OCI-LY7 (cell line): ENCODE measurements around the gene KTN1. TPM values are rescaled to one million over a fixed set of nuclear protein-coding genes. Genes with fewer than 3 reads are reported as not detected.

Experiments used
- BruUV-seq: library from RNA; stranded (reverse); fragments of 400-500 nt; replicated peaks from 2 replicates; lab custom pipeline; 2021; lab: Mats Ljungman, UMichigan
- CTCF ChIA-PET: fragments of 300-600 bp; sonication (Branson Sonifier 250); formaldehyde crosslinking; loops from one replicate; lab custom pipeline; 2022; ENCODE audit warnings: antibody characterized with exemption; ENCODE audit not compliant: unreplicated experiment; lab: Charles Lee
- POLR2A ChIA-PET: fragments of 300-600 bp; sonication (Branson Sonifier 250); formaldehyde crosslinking; loops from one replicate; lab custom pipeline; 2022; ENCODE audit warnings: antibody characterized with exemption; lab: Charles Lee
- DNase-seq: peaks from one replicate; pipeline ENCODE4 v3.0.0-alpha.2; 2015; ENCODE audit warnings: low spot score
- H2AFZ ChIP-seq: fragments of 200-600 bp; sonication (generic), shearing (Covaris generic); 2 replicates; pipeline ENCODE4 v1.6.1; 2014; ENCODE audit warnings: mild to moderate bottlenecking, antibody characterized with exemption, low read length, moderate library complexity
- H3K27ac ChIP-seq: fragments of 200-600 bp; sonication (generic); 2 replicates; pipeline ENCODE4 v1.5.1; 2014; ENCODE audit warnings: mixed run types, low read depth, mild to moderate bottlenecking, moderate library complexity, low read length, inconsistent platforms; ENCODE audit not compliant: poor library complexity, severe bottlenecking
- H3K36me3 ChIP-seq: fragments of 200-600 bp; sonication (generic); 2 replicates; pipeline ENCODE4 v1.6.1; 2014; ENCODE audit warnings: mild to moderate bottlenecking, antibody characterized with exemption, low read length, moderate library complexity, mixed read lengths; ENCODE audit not compliant: insufficient read depth
- H3K4me1 ChIP-seq: fragments of 200-600 bp; sonication (generic); 2 replicates; pipeline ENCODE4 v1.5.1; 2014; ENCODE audit warnings: mild to moderate bottlenecking, low read length; ENCODE audit not compliant: insufficient read depth, poor library complexity, severe bottlenecking
- H3K4me2 ChIP-seq: fragments of 200-600 bp; sonication (generic); 2 replicates; pipeline ENCODE4 v1.6.1; 2014; ENCODE audit warnings: mild to moderate bottlenecking, low read length
- H3K4me3 ChIP-seq: fragments of 200-600 bp; sonication (generic); 2 replicates; pipeline ENCODE4 v1.5.1; 2014; ENCODE audit warnings: mild to moderate bottlenecking, low read depth, low read length; ENCODE audit not compliant: poor library complexity, severe bottlenecking
- H3K79me2 ChIP-seq: fragments of 200-600 bp; sonication (generic); 2 replicates; pipeline ENCODE4 v1.6.1; 2016; ENCODE audit warnings: low read depth, mild to moderate bottlenecking, low read length, moderate library complexity, mixed read lengths; ENCODE audit not compliant: insufficient read depth
- H3K9me2 ChIP-seq: fragments of 200-600 bp; sonication (generic); 2 replicates; pipeline ENCODE4 v1.6.1; 2016; ENCODE audit warnings: mild to moderate bottlenecking, low read length, mixed read lengths; ENCODE audit not compliant: insufficient read depth
- H3K9me3 ChIP-seq: fragments of 200-600 bp; sonication (generic); 2 replicates; pipeline ENCODE4 v1.6.1; 2014; ENCODE audit warnings: mild to moderate bottlenecking, mixed run types, low read length, mixed read lengths
- H4K20me1 ChIP-seq: fragments of 200-600 bp; sonication (generic); 2 replicates; pipeline ENCODE4 v1.6.1; 2014; ENCODE audit warnings: mild to moderate bottlenecking, antibody characterized with exemption, low read length, moderate library complexity, mixed read lengths; ENCODE audit not compliant: insufficient read depth
- EZH2phosphoT487 ChIP-seq: fragments of 200-600 bp; sonication (generic); IDR thresholded peaks from 2 replicates; pipeline ENCODE4 v1.6.1; 2018; ENCODE audit warnings: low read depth, borderline replicate concordance, mild to moderate bottlenecking, mixed run types, antibody characterized with exemption, low read length, moderate library complexity, mixed read lengths
- intact Hi-C: fragments of 100-400 bp; cut with micrococcal nuclease; formaldehyde crosslinking; loops from one replicate; pipeline ENCODE4 v1.10.0; 2022; ENCODE audit not compliant: unreplicated experiment
- total RNA-seq, 2 experiments: library from RNA; depleted of rRNA in 1 of 2; stranded (reverse); fragments of >200 nt in 1 of 2; shearing (Covaris generic) in 1 of 2; gene quantifications; 2 replicates each; pipeline ENCODE4 v1.2.3, GENCODE V29; 2014 to 2022
- TF ChIP-seq, protein P1 (sequence below): fragments of 200-600 bp; sonication (generic); conservative IDR thresholded peaks from 2 replicates; pipeline ENCODE4 v1.5.1; 2014; ENCODE audit warnings: mild to moderate bottlenecking, antibody characterized with exemption, low read length, moderate library complexity, mixed read lengths

Gene KTN1
- total RNA-seq, 2 experiments from 2014 or later: 60.6 to 124 TPM

GRCh38 chr14:55604488-55604887, 24.5 kb downstream of the KTN1 start:
- Histone ChIP-seq H3K79me2 (peaks cover 69% of the 10 kb centered on the region), H3K4me3 (no peak overlapping the region), H4K20me1 (0 out of 2 replicates have a peak, but pooled peaks cover 17% of the 10 kb centered on the region), H3K9me2 (no peaks in the 10 kb centered on the region), H3K4me2 (no peak overlapping the region), H3K4me1 (no peaks in the 10 kb centered on the region), H2AFZ (no peak overlapping the region), H3K27ac (no peak overlapping the region), H3K36me3 (peaks cover 18% of the 10 kb centered on the region), H3K9me3 (no peaks in the 10 kb centered on the region)
- no peak for DNase-seq
- intact Hi-C loops: no loop called here
- no TSS peak for BruUV-seq
- CTCF ChIA-PET: no interaction called here
- POLR2A ChIA-PET: interaction anchor here (0.8 kb wide), 1 partner anchor 15 kb away, joined by 4 read pairs; no protein-coding TSS in a partner anchor
- TF ChIP-seq, protein P1, sequence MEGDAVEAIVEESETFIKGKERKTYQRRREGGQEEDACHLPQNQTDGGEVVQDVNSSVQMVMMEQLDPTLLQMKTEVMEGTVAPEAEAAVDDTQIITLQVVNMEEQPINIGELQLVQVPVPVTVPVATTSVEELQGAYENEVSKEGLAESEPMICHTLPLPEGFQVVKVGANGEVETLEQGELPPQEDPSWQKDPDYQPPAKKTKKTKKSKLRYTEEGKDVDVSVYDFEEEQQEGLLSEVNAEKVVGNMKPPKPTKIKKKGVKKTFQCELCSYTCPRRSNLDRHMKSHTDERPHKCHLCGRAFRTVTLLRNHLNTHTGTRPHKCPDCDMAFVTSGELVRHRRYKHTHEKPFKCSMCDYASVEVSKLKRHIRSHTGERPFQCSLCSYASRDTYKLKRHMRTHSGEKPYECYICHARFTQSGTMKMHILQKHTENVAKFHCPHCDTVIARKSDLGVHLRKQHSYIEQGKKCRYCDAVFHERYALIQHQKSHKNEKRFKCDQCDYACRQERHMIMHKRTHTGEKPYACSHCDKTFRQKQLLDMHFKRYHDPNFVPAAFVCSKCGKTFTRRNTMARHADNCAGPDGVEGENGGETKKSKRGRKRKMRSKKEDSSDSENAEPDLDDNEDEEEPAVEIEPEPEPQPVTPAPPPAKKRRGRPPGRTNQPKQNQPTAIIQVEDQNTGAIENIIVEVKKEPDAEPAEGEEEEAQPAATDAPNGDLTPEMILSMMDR: no peak
- no peak for TF ChIP-seq EZH2phosphoT487

DNA sequence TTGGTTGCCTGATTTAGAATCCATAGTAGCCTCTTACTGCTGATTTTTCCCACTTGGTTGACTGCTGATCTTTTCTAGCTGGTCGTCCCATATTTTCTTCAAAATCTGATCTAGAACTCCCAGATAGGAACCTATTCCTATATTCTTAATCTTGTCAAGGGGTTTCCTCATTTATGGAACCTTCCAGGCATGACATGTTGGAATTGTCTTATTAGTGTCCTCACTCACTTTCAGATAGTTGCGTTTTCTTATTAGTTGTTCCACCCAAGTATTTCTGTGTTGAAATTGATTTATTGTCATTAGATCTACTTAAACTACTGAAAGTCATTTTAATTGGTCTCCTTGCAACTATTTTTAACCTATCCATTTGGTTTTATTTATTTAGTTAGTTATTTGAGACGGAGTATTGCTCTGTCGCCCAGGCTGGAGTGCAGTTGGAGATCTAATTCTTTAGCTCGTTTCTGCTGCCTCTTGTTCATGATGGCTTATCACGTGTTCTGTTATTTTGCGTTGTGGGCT, 25.0 kb downstream of the KTN1 start:
- CTCF ChIA-PET: no interaction called here
- BruUV-seq: no TSS peak
- TF ChIP-seq, protein P1: no peak
- no peak for TF ChIP-seq EZH2phosphoT487

DNA sequence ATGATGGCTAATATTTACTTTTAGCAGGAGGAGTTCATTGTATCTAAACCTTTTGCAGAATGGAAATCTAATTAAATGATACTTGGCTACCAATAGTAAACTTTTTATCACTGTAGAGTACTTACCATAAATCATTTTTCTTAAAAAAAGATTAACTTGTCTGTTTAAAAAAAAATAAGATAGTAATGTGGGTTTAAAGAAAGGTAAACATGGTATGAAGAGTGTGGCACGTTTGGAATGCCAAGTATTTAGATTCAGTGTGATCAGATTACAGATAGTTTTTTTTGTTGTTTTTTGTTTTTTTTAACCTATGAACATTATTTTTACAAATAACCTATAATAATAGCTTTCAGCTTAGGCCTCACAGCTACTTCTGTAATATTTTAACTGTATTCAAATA, 25.8 kb downstream of the KTN1 start:
- H2AFZ ChIP-seq: no peak overlapping the region
- H4K20me1 ChIP-seq: 0 out of 2 replicates have a peak, but pooled peaks cover 16% of the 10 kb centered on the region
- no peaks in the 10 kb centered on the region for H3K9me2 ChIP-seq
- no peaks in the 10 kb centered on the region for H3K9me3 ChIP-seq
- TF ChIP-seq, protein P1: no peak
- no peak for TF ChIP-seq EZH2phosphoT487
- H3K4me2 ChIP-seq: no peak overlapping the region
- BruUV-seq: no TSS peak
- POLR2A ChIA-PET: interaction anchor here (0.6 to 1.0 kb wide), 3 partner anchors 30 to 937 kb away, joined by 3 to 5 read pairs (median 3); no protein-coding TSS in a partner anchor
- H3K27ac ChIP-seq: no peak overlapping the region
- CTCF ChIA-PET: no interaction called here
- H3K4me3 ChIP-seq: no peak overlapping the region
- H3K79me2 ChIP-seq: peaks cover 62% of the 10 kb centered on the region
- no peak for DNase-seq
- H3K36me3 ChIP-seq: peaks cover 18% of the 10 kb centered on the region
- intact Hi-C loops: no loop called here
- no peaks in the 10 kb centered on the region for H3K4me1 ChIP-seq

More for the DNA sequence above, 25.0 kb downstream of the KTN1 start:
- POLR2A ChIA-PET: interaction anchor here (0.8 to 1.0 kb wide), 2 partner anchors 15 to 29 kb away, joined by 3 to 4 read pairs; no protein-coding TSS in a partner anchor
- H3K79me2 ChIP-seq: peaks cover 64% of the 10 kb centered on the region
- DNase-seq: no peak
- intact Hi-C loops: no loop called here
- 0 out of 2 replicates have a peak, but pooled peaks cover 17% of the 10 kb centered on the region for H4K20me1 ChIP-seq
- H3K9me2 ChIP-seq: no peaks in the 10 kb centered on the region
- no peak overlapping the region for H3K4me2 ChIP-seq
- H3K4me1 ChIP-seq: no peaks in the 10 kb centered on the region
- H3K27ac ChIP-seq: no peak overlapping the region
- peaks cover 18% of the 10 kb centered on the region for H3K36me3 ChIP-seq
- no peak overlapping the region for H2AFZ ChIP-seq
- no peak overlapping the region for H3K4me3 ChIP-seq
- H3K9me3 ChIP-seq: no peaks in the 10 kb centered on the region
